ENCODE measurements around the gene BRICD5. TPM values are rescaled to one million over a fixed set of nuclear protein-coding genes. Genes with fewer than 3 reads are reported as not detected.

BRICD5 gene
- total and polyA plus RNA-seq, 2 of the 13 experiments (the other 11 are each of a cell fraction or from before 2014, with no cell fraction given) = 1.6 to 5.8 TPM

- TF ChIP-seq ZNF383 (CRISPR knock-in tag; IDR thresholded peaks at IDR 0.05; ENCODE audit: borderline replicate concordance) (no peak), PHF20 (CRISPR knock-in tag; IDR thresholded peaks at IDR 0.05) (peak; percentile 75; the same call in 1 of the 2 replicates), ZNF652 (CRISPR knock-in tag; IDR thresholded peaks at IDR 0.05; ENCODE audit: borderline replicate concordance, low read depth) (no peak), ZFP1 (CRISPR knock-in tag; IDR thresholded peaks at IDR 0.05) (peak; percentile 54; the same call in 1 of the 2 replicates), CCDC6 (CRISPR knock-in tag; IDR thresholded peaks at IDR 0.05) (peak; percentile 86), BRF2 (CRISPR knock-in tag; IDR thresholded peaks at IDR 0.05) (no peak), HOXA3 (CRISPR knock-in tag; IDR thresholded peaks at IDR 0.05) (peak; percentile 49), CHCHD3 (CRISPR knock-in tag; IDR thresholded peaks at IDR 0.05) (no peak), ZBTB21 (CRISPR knock-in tag; IDR thresholded peaks at IDR 0.05) (no peak), ZBTB43 (CRISPR knock-in tag; conservative IDR thresholded peaks at IDR 0.05) (no peak; the same call in 1 of the 2 replicates), SKIL (CRISPR knock-in tag; IDR thresholded peaks at IDR 0.05; ENCODE audit: borderline replicate concordance) (0 out of 2 replicates have a peak, but pooled peaks have one; percentile 41), ZNF251 (CRISPR knock-in tag; IDR thresholded peaks at IDR 0.05) (no peak), PPARG (CRISPR knock-in tag; conservative IDR thresholded peaks at IDR 0.05) (no peak), REXO4 (CRISPR knock-in tag; IDR thresholded peaks at IDR 0.05; ENCODE audit: borderline replicate concordance) (no peak), MIER2 (CRISPR knock-in tag; IDR thresholded peaks at IDR 0.05) (no peak), SATB2 (CRISPR knock-in tag; IDR thresholded peaks at IDR 0.05) (0 out of 2 replicates have a peak, but pooled peaks have one; percentile 53), YY1 (IDR thresholded peaks at IDR 0.05; ENCODE audit: insufficient read depth, insufficient replicate concordance, low read depth, low read length) (peak; percentile 84), ZNF280B (CRISPR knock-in tag; IDR thresholded peaks at IDR 0.05; ENCODE audit: borderline replicate concordance) (no peak), ZNF333 (CRISPR knock-in tag; IDR thresholded peaks at IDR 0.05; ENCODE audit: borderline replicate concordance) (peak; percentile 27), RFXAP (CRISPR knock-in tag; IDR thresholded peaks at IDR 0.05; ENCODE audit: borderline replicate concordance) (no peak; the same call in 1 of the 2 replicates), WIZ (CRISPR knock-in tag; IDR thresholded peaks at IDR 0.05) (no peak), ZNF691 (CRISPR knock-in tag; IDR thresholded peaks at IDR 0.05; ENCODE audit: borderline replicate concordance, low read depth) (peak; percentile 74; the same call in 1 of the 2 replicates), ZNF546 (CRISPR knock-in tag; conservative IDR thresholded peaks at IDR 0.05) (peak; percentile 96)
Observed at GRCh38 chr16:2205104-2205966, 5.3 kb downstream of the BRICD5 start, which contains the start of gene MLST8 (continued).
